Measurements from ENCODE around the gene AKR1B1.

AKR1B1 gene

DNA sequence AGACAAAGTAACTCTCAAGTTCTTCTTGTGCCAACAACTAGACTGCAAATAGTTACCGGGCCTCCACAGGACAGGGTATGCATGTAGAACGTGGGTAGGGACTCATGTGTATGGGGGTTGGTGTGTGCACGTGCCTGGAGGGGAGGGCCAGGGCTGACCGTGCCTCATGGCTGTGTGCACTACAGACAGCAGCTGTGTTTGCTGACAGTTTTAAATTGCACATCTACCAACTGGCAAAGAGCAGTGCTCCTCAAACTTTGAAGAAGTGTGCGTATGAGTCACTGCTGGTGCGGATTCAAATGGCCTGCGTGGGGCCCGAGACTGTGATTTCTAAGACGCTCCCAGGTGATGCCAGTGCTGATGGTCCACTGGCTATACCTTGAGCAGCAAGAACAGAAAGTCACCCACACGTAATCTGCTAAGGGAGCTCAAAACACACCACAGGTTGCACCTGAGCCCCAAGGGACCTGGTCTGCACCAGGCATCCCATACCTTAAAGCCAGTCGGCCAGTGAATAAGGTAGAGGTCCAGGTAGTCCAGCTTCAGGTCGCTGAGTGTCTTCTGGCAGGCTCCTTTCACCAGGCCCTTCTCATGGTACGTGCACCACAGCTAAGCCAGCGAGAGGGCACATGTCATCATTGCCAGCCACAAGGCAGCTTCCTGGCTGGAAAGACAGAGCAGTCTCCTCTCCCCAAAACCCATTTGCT lies 8.5 kb downstream of the AKR1B1 start:
- Histone ChIP-seq H3K36me3 (ENCODE audit: insufficient read depth) (peaks cover 16% of the 10 kb centered on the region; the same call in 1 of the 2 replicates), H3K27ac (no peak overlapping the region), H3K9ac (no peak overlapping the region), H3K27me3 (ENCODE audit: insufficient read depth, low read depth) (no peaks in the 10 kb centered on the region), H3K4me2 (no peak overlapping the region), H3K79me2 (ENCODE audit: insufficient read depth, low read depth) (peaks cover 7% of the 10 kb centered on the region; the same call in 1 of the 2 replicates), H4K20me1 (ENCODE audit: insufficient read depth) (no peaks in the 10 kb centered on the region), H3K4me1 (ENCODE audit: low read depth, poor library complexity, severe bottlenecking) (no peaks in the 10 kb centered on the region), H2AFZ (ENCODE audit: low read depth) (no peak overlapping the region), H3K4me3 (IDR thresholded peaks at IDR 0.05; ENCODE audit: insufficient read depth, low read depth, low read length) (no peak overlapping the region)
- TF ChIP-seq CTCF (conservative IDR thresholded peaks at IDR 0.05; ENCODE audit: low read depth, low read length) = no peak

- Histone ChIP-seq H3K27me3 (ENCODE audit: insufficient read depth, low read depth) (no peaks in the 10 kb centered on the region), H3K27ac (no peak overlapping the region), H4K20me1 (ENCODE audit: insufficient read depth) (no peaks in the 10 kb centered on the region), H3K9ac (no peak overlapping the region), H3K79me2 (ENCODE audit: insufficient read depth, low read depth) (peaks cover 7% of the 10 kb centered on the region; the same call in 1 of the 2 replicates), H2AFZ (ENCODE audit: low read depth) (no peak overlapping the region), H3K36me3 (ENCODE audit: insufficient read depth) (peaks cover 17% of the 10 kb centered on the region; the same call in 1 of the 2 replicates), H3K4me1 (ENCODE audit: low read depth, poor library complexity, severe bottlenecking) (no peaks in the 10 kb centered on the region), H3K4me2 (no peak overlapping the region), H3K4me3 (IDR thresholded peaks at IDR 0.05; ENCODE audit: insufficient read depth, low read depth, low read length) (no peak overlapping the region)
- TF ChIP-seq CTCF (conservative IDR thresholded peaks at IDR 0.05; ENCODE audit: low read depth, low read length) = no peak
Observed at GRCh38 chr7:134449680-134450079, 9.2 kb downstream of the AKR1B1 start.

GRCh38 chr7:134448356-134449229 lies 10.3 kb downstream of the AKR1B1 start:
- Histone ChIP-seq H3K4me2 (no peak overlapping the region), H3K4me1 (ENCODE audit: low read depth, poor library complexity, severe bottlenecking) (no peaks in the 10 kb centered on the region), H3K79me2 (ENCODE audit: insufficient read depth, low read depth) (0 out of 2 replicates have a peak, but pooled peaks cover 2% of the 10 kb centered on the region), H3K4me3 (IDR thresholded peaks at IDR 0.05; ENCODE audit: insufficient read depth, low read depth, low read length) (no peak overlapping the region), H3K27me3 (ENCODE audit: insufficient read depth, low read depth) (no peaks in the 10 kb centered on the region), H3K27ac (no peak overlapping the region), H3K36me3 (ENCODE audit: insufficient read depth) (peaks cover 17% of the 10 kb centered on the region; the same call in 1 of the 2 replicates), H3K9ac (no peak overlapping the region), H2AFZ (ENCODE audit: low read depth) (no peak overlapping the region), H4K20me1 (ENCODE audit: insufficient read depth) (no peaks in the 10 kb centered on the region)
- TF ChIP-seq CTCF (conservative IDR thresholded peaks at IDR 0.05; ENCODE audit: low read depth, low read length) = no peak

DNA sequence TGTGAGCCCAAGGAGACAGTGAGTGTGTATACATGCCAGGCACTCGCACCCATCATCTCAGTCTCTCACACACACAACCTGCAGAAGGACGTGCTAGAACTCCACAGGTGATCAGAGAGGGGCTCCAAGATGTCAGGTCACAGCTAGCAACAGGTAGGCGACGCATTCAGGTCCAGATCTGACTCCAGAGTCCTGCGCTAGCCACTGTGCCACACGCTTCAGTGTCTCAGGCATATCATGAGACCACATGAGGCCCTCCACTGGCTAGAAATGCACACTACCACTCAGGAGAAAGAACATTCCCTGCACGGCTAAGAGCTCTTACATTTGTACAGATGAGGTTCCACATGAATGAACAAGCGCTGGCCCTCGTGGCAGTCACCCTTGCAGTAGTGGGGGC lies 11.5 kb downstream of the AKR1B1 start:
- Histone ChIP-seq H3K4me2 (no peak overlapping the region), H3K9ac (no peak overlapping the region), H3K36me3 (ENCODE audit: insufficient read depth) (peaks cover 17% of the 10 kb centered on the region; the same call in 1 of the 2 replicates), H4K20me1 (ENCODE audit: insufficient read depth) (no peaks in the 10 kb centered on the region), H2AFZ (ENCODE audit: low read depth) (no peak overlapping the region), H3K27ac (no peak overlapping the region), H3K4me1 (ENCODE audit: low read depth, poor library complexity, severe bottlenecking) (no peaks in the 10 kb centered on the region), H3K79me2 (ENCODE audit: insufficient read depth, low read depth) (no peaks in the 10 kb centered on the region), H3K4me3 (IDR thresholded peaks at IDR 0.05; ENCODE audit: insufficient read depth, low read depth, low read length) (no peak overlapping the region), H3K27me3 (ENCODE audit: insufficient read depth, low read depth) (no peaks in the 10 kb centered on the region)
- no peak for TF ChIP-seq CTCF (conservative IDR thresholded peaks at IDR 0.05; ENCODE audit: low read depth, low read length)
